Suppressor macrophage treated with lipopolysaccharide for 1 hour (primary cell): Measurements from ENCODE around the gene SYTL3.
"Not testable (repeated sequence)": the region's sequence is repeated elsewhere in the genome, so short reads cannot be mapped to it uniquely, and the experiment has no call there.

Experiments used
- DNase-seq, 3 donors: peaks; one replicate each; pipeline ENCODE4 v3.0.0-alpha.2; 2020 to 2022

Gene SYTL3

GRCh38 chr6:158642097-158642601 lies 7.7 kb upstream of the SYTL3 start:
- DNase-seq, result no peak

- peak in 1 of 3 donors; percentile 24 for DNase-seq
Observed at GRCh38 chr6:158643836-158644230, 6.0 kb upstream of the SYTL3 start.

GRCh38 chr6:158644231-158645063 lies 5.4 kb upstream of the SYTL3 start, which contains the start of gene DYNLT1:
TSS of gene DYNLT1 (minus strand) at chr6:158644743. CDS start at chr6:158644708, 35 bp downstream.
- DNase-seq, result peak; percentile 96 to 99 (median 97)

- no peak for DNase-seq
Observed at GRCh38 chr6:158645064-158646022, 4.5 kb upstream of the SYTL3 start.

GRCh38 chr6:158646023-158646910 lies 3.6 kb upstream of the SYTL3 start:
- no peak for DNase-seq

GRCh38 chr6:158647501-158647900 lies 2.4 kb upstream of the SYTL3 start:
- no peak for DNase-seq

- peak in 1 of 3 donors; percentile 60 for DNase-seq
Observed at GRCh38 chr6:158648682-158649131, 1.1 kb upstream of the SYTL3 start.

GRCh38 chr6:158651981-158652737 lies 2.3 kb downstream of the SYTL3 start:
- DNase-seq, result not testable (repeated sequence)

- DNase-seq, result peak; percentile 50 to 73 (median 57)
Observed at GRCh38 chr6:158653577-158654354, 3.9 kb downstream of the SYTL3 start.

GRCh38 chr6:158654498-158654897 lies 4.6 kb downstream of the SYTL3 start:
- peak; percentile 89 to 93 (median 90) for DNase-seq

GRCh38 chr6:158654960-158655489 lies 5.2 kb downstream of the SYTL3 start:
- peak; percentile 45 to 73 (median 70) for DNase-seq

GRCh38 chr6:158655569-158656450 lies 6.0 kb downstream of the SYTL3 start:
- no peak for DNase-seq

- DNase-seq, result not testable (repeated sequence)
Observed at GRCh38 chr6:158656986-158657385, 7.1 kb downstream of the SYTL3 start.

- DNase-seq, result peak; percentile 48 to 55 (median 53)
Observed at GRCh38 chr6:158660333-158660754, 10.5 kb downstream of the SYTL3 start.

GRCh38 chr6:158661156-158661685 lies 11.4 kb downstream of the SYTL3 start:
- peak in 2 of 3 donors; percentile 38 to 44 for DNase-seq

- DNase-seq, result no peak
Observed at GRCh38 chr6:158662607-158662953, 12.7 kb downstream of the SYTL3 start.

- DNase-seq, result no peak
Observed at GRCh38 chr6:158662954-158663624, 13.2 kb downstream of the SYTL3 start.

- DNase-seq, result no peak
Observed at GRCh38 chr6:158663625-158664165, 13.8 kb downstream of the SYTL3 start.
